ENCODE measurements around the gene SEC22C. TPM values are rescaled to one million over a fixed set of nuclear protein-coding genes. Genes with fewer than 3 reads are reported as not detected.

The SEC22C gene
- total and polyA plus RNA-seq, 4 donors = 23.3 to 61.4 (median 35.0) TPM

DNA sequence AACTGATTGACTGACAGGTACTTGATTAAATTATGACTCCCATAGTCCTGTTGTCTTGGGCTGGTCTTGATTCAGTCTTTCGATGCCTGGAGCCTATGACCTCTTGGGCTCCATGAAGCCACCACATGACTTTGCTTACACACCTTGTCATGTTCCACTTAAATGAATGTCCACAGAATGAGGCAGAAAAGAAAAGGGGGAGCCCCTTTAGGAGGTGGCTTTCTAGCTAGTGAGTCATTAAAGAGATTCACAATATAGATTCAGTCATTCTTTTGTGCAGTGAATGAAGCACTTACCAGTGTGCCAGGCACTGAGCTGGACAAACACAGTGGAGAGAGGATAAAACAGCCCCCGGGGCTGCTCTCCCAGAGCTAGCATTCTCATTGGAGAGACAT is 62.2 kb downstream of the SEC22C start:
- WGBS, 2 donors = 71 to 84% methylated on average over 2 of the region's 2 CpGs
- H3K9ac ChIP-seq (ENCODE audit: insufficient read depth in 1 of 2, low read length in 2 of 2) = no peak overlapping the region
- H3K4me3 ChIP-seq = no peak overlapping the region
- H3K27me3 ChIP-seq (ENCODE audit: control insufficient read depth in 3 of 3, insufficient read depth in 3 of 3, low read length in 2 of 3) = no peaks in the 10 kb centered on the region
- peaks cover 0 to 29% (median 0%) of the 10 kb centered on the region in 4 donors for H3K36me3 ChIP-seq (ENCODE audit: control insufficient read depth in 4 of 4, insufficient read depth in 4 of 4, low read length in 4 of 4)
- no peak for DNase-seq
- no peak for TF ChIP-seq CTCF (IDR thresholded peaks at IDR 0.05; ENCODE audit: control extremely low read depth, extremely low read depth)
- no peak for ATAC-seq (ENCODE audit: insufficient read depth, low FRiP score)
- no peaks in the 10 kb centered on the region for H3K9me3 ChIP-seq (ENCODE audit: control insufficient read depth in 4 of 4, insufficient read depth in 3 of 4, low read length in 3 of 4)
- peaks cover 0 to 26% (median 0%) of the 10 kb centered on the region in 5 donors for H3K4me1 ChIP-seq (ENCODE audit: control insufficient read depth in 5 of 5, insufficient read depth in 5 of 5, low read length in 5 of 5)
- H3K27ac ChIP-seq (ENCODE audit: low read depth in 1 of 2, low read length in 1 of 2) = no peak overlapping the region

GRCh38 chr3:42518800-42519567 is 62.8 kb downstream of the SEC22C start:
- Histone ChIP-seq H3K36me3 (ENCODE audit: control insufficient read depth in 4 of 4, insufficient read depth in 4 of 4, low read length in 4 of 4) (peaks cover 0 to 26% (median 0%) of the 10 kb centered on the region in 4 donors), H3K9me3 (ENCODE audit: control insufficient read depth in 4 of 4, insufficient read depth in 3 of 4, low read length in 3 of 4) (no peaks in the 10 kb centered on the region), H3K27me3 (ENCODE audit: control insufficient read depth in 3 of 3, insufficient read depth in 3 of 3, low read length in 2 of 3) (no peaks in the 10 kb centered on the region), H3K9ac (ENCODE audit: insufficient read depth in 1 of 2, low read length in 2 of 2) (no peak overlapping the region), H3K4me3 (no peak overlapping the region), H3K27ac (ENCODE audit: low read depth in 1 of 2, low read length in 1 of 2) (peak overlapping the region in 1 of 2 donors; percentile 29), H3K4me1 (ENCODE audit: control insufficient read depth in 5 of 5, insufficient read depth in 5 of 5, low read length in 5 of 5) (peaks cover 0 to 25% (median 0%) of the 10 kb centered on the region in 5 donors)
- WGBS, 2 donors = 74 to 80% methylated on average over 6 of the region's 6 CpGs
- ATAC-seq (ENCODE audit: insufficient read depth, low FRiP score) (no peak), DNase-seq (no peak)
- peak; percentile 2 for TF ChIP-seq CTCF (IDR thresholded peaks at IDR 0.05; ENCODE audit: control extremely low read depth, extremely low read depth)

DNA sequence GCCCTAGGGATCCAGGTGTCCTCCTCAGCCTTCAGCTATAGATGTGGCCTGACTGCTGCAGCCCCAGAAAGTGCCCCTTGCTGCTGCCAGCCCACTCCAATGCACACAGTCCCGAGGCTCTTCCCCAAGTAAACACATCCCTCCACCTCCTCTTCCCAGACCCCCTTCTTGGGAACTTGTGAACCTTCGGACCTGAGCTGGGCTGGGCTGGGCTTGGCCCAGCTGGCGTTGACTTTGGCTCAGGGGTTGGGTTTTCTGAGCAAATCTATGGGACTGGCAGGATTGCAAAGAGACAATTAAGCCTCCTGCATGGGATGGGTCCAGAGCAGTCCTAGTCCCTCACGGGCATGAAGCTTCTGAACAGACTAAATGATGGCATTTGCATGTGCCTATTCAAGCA is 64.7 kb downstream of the SEC22C start:
- Histone ChIP-seq H3K4me1 (ENCODE audit: control insufficient read depth in 5 of 5, insufficient read depth in 5 of 5, low read length in 5 of 5) (peaks cover 0 to 31% (median 0%) of the 10 kb centered on the region in 5 donors), H3K9ac (ENCODE audit: insufficient read depth in 1 of 2, low read length in 2 of 2) (no peak overlapping the region), H3K27ac (ENCODE audit: low read depth in 1 of 2, low read length in 1 of 2) (peak overlapping the region in 1 of 2 donors; percentile 5), H3K36me3 (ENCODE audit: control insufficient read depth in 4 of 4, insufficient read depth in 4 of 4, low read length in 4 of 4) (peaks cover 0 to 23% (median 0%) of the 10 kb centered on the region in 4 donors), H3K27me3 (ENCODE audit: control insufficient read depth in 3 of 3, insufficient read depth in 3 of 3, low read length in 2 of 3) (no peaks in the 10 kb centered on the region), H3K9me3 (ENCODE audit: control insufficient read depth in 4 of 4, insufficient read depth in 3 of 4, low read length in 3 of 4) (no peaks in the 10 kb centered on the region), H3K4me3 (no peak overlapping the region)
- WGBS, 2 donors = 52 to 62% methylated on average over 4 of the region's 4 CpGs
- DNase-seq = no peak
- no peak for ATAC-seq (ENCODE audit: insufficient read depth, low FRiP score)
- TF ChIP-seq CTCF (IDR thresholded peaks at IDR 0.05; ENCODE audit: control extremely low read depth, extremely low read depth) = no peak
